MM.1S (cell line): ENCODE measurements around the gene FRY.

Experiments
- DNase-seq: peaks from one replicate; pipeline ENCODE4 v3.0.0-alpha.2; 2015
- H2AFZ ChIP-seq: fragments of 300-600 bp; sonication (generic); 2 replicates; pipeline ENCODE4 v1.6.0; 2016; ENCODE audit warnings: antibody characterized with exemption, low read length
- H3F3A ChIP-seq: fragments of 300-600 bp; sonication (generic); 2 replicates; pipeline ENCODE4 v1.6.1; 2016; ENCODE audit warnings: mild to moderate bottlenecking, antibody characterized with exemption, low read length, moderate library complexity, mixed read lengths; ENCODE audit not compliant: insufficient read depth
- H3K27ac ChIP-seq: fragments of 300-600 bp; sonication (generic); 2 replicates; pipeline ENCODE4 v1.5.1; 2016; ENCODE audit warnings: mild to moderate bottlenecking, low read length
- H3K27me3 ChIP-seq: fragments of 300-600 bp; sonication (generic); replicated peaks from 2 replicates; pipeline ENCODE4 v1.6.0; 2016; ENCODE audit warnings: low read length; ENCODE audit not compliant: insufficient read depth
- H3K36me3 ChIP-seq: fragments of 300-600 bp; sonication (generic); replicated peaks from 2 replicates; pipeline ENCODE4 v1.6.1; 2016; ENCODE audit warnings: mild to moderate bottlenecking, low read length, mixed read lengths; ENCODE audit not compliant: insufficient read depth
- H3K4me1 ChIP-seq: fragments of 300-600 bp; sonication (generic); 2 replicates; pipeline ENCODE4 v1.6.1; 2016; ENCODE audit warnings: low read length, mixed read lengths
- H3K4me2 ChIP-seq: fragments of 300-600 bp; sonication (generic); 2 replicates; pipeline ENCODE4 v1.6.0; 2016; ENCODE audit warnings: low read depth, low read length
- H3K4me3 ChIP-seq: fragments of 300-600 bp; sonication (generic); 2 replicates; pipeline ENCODE4 v1.5.1; 2016; ENCODE audit warnings: low read length, mixed read lengths
- H3K79me2 ChIP-seq: fragments of 300-600 bp; sonication (generic); 2 replicates; pipeline ENCODE4 v1.6.1; 2016; ENCODE audit warnings: mixed run types, low read length, mixed read lengths
- H3K9ac ChIP-seq: fragments of 300-600 bp; sonication (generic); 2 replicates; pipeline ENCODE4 v1.6.1; 2016; ENCODE audit warnings: low read length, mixed read lengths
- H3K9me2 ChIP-seq: fragments of 300-600 bp; sonication (generic); replicated peaks from 2 replicates; pipeline ENCODE4 v1.6.1; 2016; ENCODE audit warnings: mild to moderate bottlenecking, low read length, mixed read lengths; ENCODE audit not compliant: insufficient read depth
- H3K9me3 ChIP-seq: fragments of 300-600 bp; sonication (generic); replicated peaks from 2 replicates; pipeline ENCODE4 v1.6.1; 2016; ENCODE audit warnings: mild to moderate bottlenecking, low read length, mixed read lengths; ENCODE audit not compliant: insufficient read depth
- H4K20me1 ChIP-seq: fragments of 300-600 bp; sonication (generic); 2 replicates; pipeline ENCODE4 v1.6.1; 2016; ENCODE audit warnings: mild to moderate bottlenecking, low read length, moderate library complexity, mixed read lengths; ENCODE audit not compliant: insufficient read depth
- CTCF ChIP-seq: fragments of 300-600 bp; sonication (generic); IDR thresholded peaks from 2 replicates; pipeline ENCODE4 v1.5.1; 2016; ENCODE audit warnings: antibody characterized with exemption, low read length, mixed read lengths
- EZH2 ChIP-seq: fragments of 300-600 bp; sonication (generic); optimal IDR thresholded peaks from 2 replicates; pipeline ENCODE3; 2017; ENCODE audit warnings: low read depth, mild to moderate bottlenecking, antibody characterized with exemption, low read length, mixed read lengths
- EZH2phosphoT487 ChIP-seq: fragments of 300-600 bp; sonication (generic); IDR thresholded peaks from 2 replicates; pipeline ENCODE4 v1.6.1; 2018; ENCODE audit warnings: antibody characterized with exemption, low read length

Gene FRY

GRCh38 chr13:32042551-32042950 is 11.0 kb downstream of the FRY start:
- H3K4me2 ChIP-seq: no peak overlapping the region

DNA sequence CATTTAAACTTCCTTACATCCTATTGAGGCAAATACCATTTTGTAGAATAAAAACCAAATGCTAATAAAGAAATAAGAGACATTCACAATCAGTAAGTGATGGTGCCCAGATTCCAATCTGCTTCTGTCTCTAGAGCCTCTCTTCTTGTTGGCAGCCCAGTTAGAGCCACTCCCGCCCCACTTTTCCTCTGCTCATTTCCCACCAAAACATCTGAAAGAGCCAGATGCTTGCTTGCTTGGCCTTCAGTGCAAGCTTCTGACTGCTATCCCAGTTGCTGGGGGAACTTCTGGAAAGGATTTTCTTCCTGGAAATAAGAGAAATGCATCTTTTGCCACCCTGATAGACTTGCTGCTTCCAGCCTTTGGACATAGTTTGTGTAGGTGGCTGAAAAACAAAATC is 12.9 kb downstream of the FRY start:
- Histone ChIP-seq H3K27me3 (no peaks in the 10 kb centered on the region), H3K4me3 (no peak overlapping the region), H3K4me2 (no peak overlapping the region), H3F3A (no peaks in the 10 kb centered on the region), H3K9me3 (no peaks in the 10 kb centered on the region), H3K9ac (no peak overlapping the region), H3K9me2 (no peaks in the 10 kb centered on the region), H3K27ac (no peak overlapping the region), H3K4me1 (no peaks in the 10 kb centered on the region), H3K79me2 (no peaks in the 10 kb centered on the region), H2AFZ (no peak overlapping the region), H4K20me1 (no peaks in the 10 kb centered on the region), H3K36me3 (no peaks in the 10 kb centered on the region)
- DNase-seq: no peak
- TF ChIP-seq CTCF: no peak
- TF ChIP-seq EZH2phosphoT487: no peak
- no peak for TF ChIP-seq EZH2

More at GRCh38 chr13:32042551-32042950, 11.0 kb downstream of the FRY start:
- Histone ChIP-seq H3K27ac (no peak overlapping the region), H3K27me3 (no peaks in the 10 kb centered on the region), H2AFZ (no peak overlapping the region), H3F3A (no peaks in the 10 kb centered on the region), H3K4me3 (no peak overlapping the region), H4K20me1 (no peaks in the 10 kb centered on the region), H3K4me1 (no peaks in the 10 kb centered on the region), H3K9ac (no peak overlapping the region), H3K79me2 (no peaks in the 10 kb centered on the region), H3K9me3 (no peaks in the 10 kb centered on the region), H3K36me3 (no peaks in the 10 kb centered on the region), H3K9me2 (no peaks in the 10 kb centered on the region)
- DNase-seq: no peak
- TF ChIP-seq EZH2phosphoT487 (no peak), EZH2 (no peak), CTCF (no peak)

DNA sequence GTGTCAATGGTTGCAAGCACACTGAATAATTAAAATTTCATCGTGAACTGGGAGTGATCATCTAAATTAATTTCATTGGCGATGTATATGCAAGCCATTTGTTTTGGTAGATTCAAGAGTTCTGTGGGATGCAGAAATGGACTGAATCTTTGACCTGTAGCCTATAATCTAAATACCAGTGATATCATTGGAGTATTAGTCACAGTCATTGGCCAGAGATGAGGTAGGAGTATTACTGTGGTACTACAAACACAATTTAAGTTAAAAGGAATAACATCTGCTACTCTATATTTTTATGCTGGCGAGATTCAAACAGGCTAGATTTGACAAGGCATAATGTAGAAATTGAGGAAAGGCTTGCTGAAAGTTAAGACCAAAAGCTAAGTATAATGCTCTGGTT is 14.0 kb downstream of the FRY start:
- no peaks in the 10 kb centered on the region for H3K79me2 ChIP-seq
- H3K9me2 ChIP-seq: no peaks in the 10 kb centered on the region
- H3K27me3 ChIP-seq: no peaks in the 10 kb centered on the region
- no peak overlapping the region for H3K27ac ChIP-seq
- H3K9me3 ChIP-seq: no peaks in the 10 kb centered on the region
- H4K20me1 ChIP-seq: no peaks in the 10 kb centered on the region
- H3F3A ChIP-seq: no peaks in the 10 kb centered on the region
- H3K9ac ChIP-seq: no peak overlapping the region
- H3K4me3 ChIP-seq: no peak overlapping the region
- no peaks in the 10 kb centered on the region for H3K36me3 ChIP-seq
- DNase-seq: no peak
- H2AFZ ChIP-seq: no peak overlapping the region
- no peak overlapping the region for H3K4me2 ChIP-seq
- H3K4me1 ChIP-seq: no peaks in the 10 kb centered on the region
- TF ChIP-seq EZH2: no peak
- TF ChIP-seq CTCF: no peak
